Panc1 (cell line): ENCODE data around the gene SIRPB2.

Experiments used
- CTCF ChIP-seq: fragments of 450-650 bp; IDR thresholded peaks from 2 replicates; pipeline ENCODE4 v1.5.1; 2017; ENCODE audit warnings: mild to moderate bottlenecking
- POLR2AphosphoS5 ChIP-seq: IDR thresholded peaks from 2 replicates; pipeline ENCODE4 v1.6.1; 2012; ENCODE audit warnings: mild to moderate bottlenecking, low read depth, low read length, moderate library complexity
- REST ChIP-seq, 2 experiments: IDR thresholded peaks; 2 replicates each; pipeline ENCODE4 v1.6.1; 2011 to 2012; ENCODE audit warnings: low read depth in 2 of 2, control low read depth in 1 of 2, low read length in 1 of 2, mild to moderate bottlenecking in 1 of 2, moderate library complexity in 1 of 2; ENCODE audit not compliant: insufficient read depth in 1 of 2
- SIN3A ChIP-seq: IDR thresholded peaks from 2 replicates; pipeline ENCODE4 v1.6.1; 2012; ENCODE audit warnings: low read depth, mild to moderate bottlenecking, low read length, moderate library complexity, borderline replicate concordance; ENCODE audit not compliant: insufficient read depth

- TF ChIP-seq CTCF, result no peak
- TF ChIP-seq REST (IDR thresholded peaks at IDR 0.05; ENCODE audit: insufficient read depth in 1 of 2, low read depth in 2 of 2, low read length in 1 of 2), result no peak
- no peak for TF ChIP-seq POLR2AphosphoS5
- no peak for TF ChIP-seq SIN3A
Measured at GRCh38 chr20:1508574-1508973, 17.4 kb upstream of the SIRPB2 start.
